ENCODE measurements around the gene CAMK1D. TPM values are rescaled to one million over a fixed set of nuclear protein-coding genes. Genes with fewer than 3 reads are reported as not detected.

Gene CAMK1D
- total RNA-seq, 1 donor from 2014 or later: 2.3 TPM

DNA sequence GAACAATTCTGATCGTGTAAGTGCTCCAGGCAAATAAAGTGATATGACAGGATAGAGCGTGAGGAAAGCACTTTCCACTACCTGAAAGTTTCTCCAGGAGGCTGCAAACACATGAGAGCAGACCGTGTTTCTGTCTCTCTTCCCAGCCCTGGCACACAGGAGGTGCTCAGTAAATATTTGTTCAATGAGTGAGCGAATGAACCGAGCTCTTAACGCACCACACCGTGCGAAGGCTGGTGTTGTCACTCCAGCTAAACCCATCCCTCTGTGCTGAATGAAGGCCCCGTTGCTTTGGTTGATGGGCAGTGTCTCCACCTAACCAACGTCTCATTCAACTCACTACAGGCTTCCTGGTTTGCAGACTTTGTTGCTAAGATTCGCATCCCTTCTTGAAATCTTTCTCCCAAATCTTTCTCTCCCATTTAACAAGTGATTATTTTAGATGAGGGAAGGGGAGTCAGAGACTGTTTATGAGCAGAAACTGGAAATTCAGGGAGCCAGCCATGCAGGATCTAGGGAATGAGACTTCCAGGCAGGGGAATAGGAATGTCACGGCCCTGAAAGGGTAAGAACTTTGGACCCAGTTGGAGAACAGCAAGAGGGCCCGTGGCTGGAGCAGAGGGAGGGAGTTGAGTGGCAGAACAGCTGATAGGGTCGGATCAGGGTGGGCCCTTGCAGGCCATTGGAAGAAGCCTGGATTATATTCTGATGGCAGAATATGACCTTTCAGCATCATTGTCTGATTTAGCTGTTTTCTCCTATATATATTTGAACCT, 282.6 kb downstream of the CAMK1D start:
- TF ChIP-seq, protein P1, sequence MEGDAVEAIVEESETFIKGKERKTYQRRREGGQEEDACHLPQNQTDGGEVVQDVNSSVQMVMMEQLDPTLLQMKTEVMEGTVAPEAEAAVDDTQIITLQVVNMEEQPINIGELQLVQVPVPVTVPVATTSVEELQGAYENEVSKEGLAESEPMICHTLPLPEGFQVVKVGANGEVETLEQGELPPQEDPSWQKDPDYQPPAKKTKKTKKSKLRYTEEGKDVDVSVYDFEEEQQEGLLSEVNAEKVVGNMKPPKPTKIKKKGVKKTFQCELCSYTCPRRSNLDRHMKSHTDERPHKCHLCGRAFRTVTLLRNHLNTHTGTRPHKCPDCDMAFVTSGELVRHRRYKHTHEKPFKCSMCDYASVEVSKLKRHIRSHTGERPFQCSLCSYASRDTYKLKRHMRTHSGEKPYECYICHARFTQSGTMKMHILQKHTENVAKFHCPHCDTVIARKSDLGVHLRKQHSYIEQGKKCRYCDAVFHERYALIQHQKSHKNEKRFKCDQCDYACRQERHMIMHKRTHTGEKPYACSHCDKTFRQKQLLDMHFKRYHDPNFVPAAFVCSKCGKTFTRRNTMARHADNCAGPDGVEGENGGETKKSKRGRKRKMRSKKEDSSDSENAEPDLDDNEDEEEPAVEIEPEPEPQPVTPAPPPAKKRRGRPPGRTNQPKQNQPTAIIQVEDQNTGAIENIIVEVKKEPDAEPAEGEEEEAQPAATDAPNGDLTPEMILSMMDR (IDR thresholded peaks at IDR 0.05; ENCODE audit: insufficient read depth, low read length, poor library complexity, severe bottlenecking): no peak
- no peak overlapping the region for H3K4me3 ChIP-seq (ENCODE audit: low read depth, low read length)
- no peaks in the 10 kb centered on the region for H3K36me3 ChIP-seq (ENCODE audit: control insufficient read depth, insufficient read depth, low read length)
- DNase-seq (ENCODE audit: low read depth): no peak
- H3K27me3 ChIP-seq (ENCODE audit: control insufficient read depth, insufficient read depth, low read length): no peaks in the 10 kb centered on the region

DNA sequence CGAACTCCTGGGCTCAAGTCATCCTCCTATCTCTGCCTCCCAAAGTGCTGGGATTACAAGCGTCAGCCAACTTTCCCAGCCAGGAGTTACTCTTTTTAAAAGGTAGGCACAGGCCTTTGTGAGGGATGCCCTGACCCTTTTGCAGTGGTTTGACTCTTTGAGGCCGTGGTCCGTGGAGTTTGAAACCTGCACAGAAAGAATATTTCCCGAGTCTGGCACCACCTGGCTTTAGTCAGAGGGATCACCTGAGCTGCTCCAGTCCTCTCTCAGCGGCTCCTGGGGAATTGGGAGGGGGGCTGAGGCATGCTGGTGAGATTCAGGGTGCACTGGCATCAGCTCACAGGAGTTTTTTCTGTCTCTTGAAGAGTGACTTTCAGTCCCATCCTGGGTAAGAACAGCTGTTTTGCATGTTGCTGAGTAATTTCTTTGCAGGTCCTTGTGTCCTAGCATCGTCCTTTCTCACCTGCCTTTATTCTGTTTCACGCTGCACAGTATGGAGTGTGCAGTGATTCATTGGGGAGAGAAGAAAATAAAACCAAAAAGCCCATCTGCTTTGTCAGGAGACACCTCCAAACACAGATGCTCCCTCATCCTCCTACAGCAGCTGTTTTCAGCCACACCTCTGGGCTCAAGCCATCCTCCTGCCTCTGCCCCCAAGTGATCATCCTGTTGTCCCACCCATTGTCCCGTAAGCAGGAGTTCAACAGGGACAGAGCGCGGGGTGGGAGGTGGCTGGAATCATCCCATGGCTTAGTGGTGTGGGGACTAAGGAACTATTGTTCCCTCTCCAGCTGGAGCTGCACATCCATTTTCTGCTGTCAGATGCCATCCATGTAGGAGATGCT, 284.7 kb downstream of the CAMK1D start:
- DNase-seq (ENCODE audit: low read depth): no peak
- Histone ChIP-seq H3K27me3 (ENCODE audit: control insufficient read depth, insufficient read depth, low read length) (no peaks in the 10 kb centered on the region), H3K36me3 (ENCODE audit: control insufficient read depth, insufficient read depth, low read length) (no peaks in the 10 kb centered on the region), H3K4me3 (ENCODE audit: low read depth, low read length) (no peak overlapping the region)
- TF ChIP-seq, protein P1 (IDR thresholded peaks at IDR 0.05; ENCODE audit: insufficient read depth, low read length, poor library complexity, severe bottlenecking): no peak

DNA sequence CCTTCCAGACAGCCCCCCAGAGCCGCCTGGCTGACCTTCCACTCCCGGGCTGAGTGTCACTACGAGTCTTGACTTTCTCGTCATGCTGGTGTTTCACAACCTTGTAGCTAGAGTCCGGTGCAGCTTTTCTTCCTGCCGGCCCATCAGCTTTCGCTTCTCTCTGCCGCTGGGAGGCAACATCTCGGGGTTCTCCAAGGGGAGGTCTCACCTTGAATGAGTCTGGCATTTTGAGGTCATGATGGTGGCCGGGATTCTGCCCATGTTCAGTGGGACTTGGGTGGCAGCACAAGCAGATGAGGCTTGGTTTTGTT, 285.2 kb downstream of the CAMK1D start:
- H3K27me3 ChIP-seq (ENCODE audit: control insufficient read depth, insufficient read depth, low read length): no peaks in the 10 kb centered on the region
- no peak for DNase-seq (ENCODE audit: low read depth)
- H3K4me3 ChIP-seq (ENCODE audit: low read depth, low read length): no peak overlapping the region
- TF ChIP-seq, protein P1 (IDR thresholded peaks at IDR 0.05; ENCODE audit: insufficient read depth, low read length, poor library complexity, severe bottlenecking): no peak
- no peaks in the 10 kb centered on the region for H3K36me3 ChIP-seq (ENCODE audit: control insufficient read depth, insufficient read depth, low read length)

DNA sequence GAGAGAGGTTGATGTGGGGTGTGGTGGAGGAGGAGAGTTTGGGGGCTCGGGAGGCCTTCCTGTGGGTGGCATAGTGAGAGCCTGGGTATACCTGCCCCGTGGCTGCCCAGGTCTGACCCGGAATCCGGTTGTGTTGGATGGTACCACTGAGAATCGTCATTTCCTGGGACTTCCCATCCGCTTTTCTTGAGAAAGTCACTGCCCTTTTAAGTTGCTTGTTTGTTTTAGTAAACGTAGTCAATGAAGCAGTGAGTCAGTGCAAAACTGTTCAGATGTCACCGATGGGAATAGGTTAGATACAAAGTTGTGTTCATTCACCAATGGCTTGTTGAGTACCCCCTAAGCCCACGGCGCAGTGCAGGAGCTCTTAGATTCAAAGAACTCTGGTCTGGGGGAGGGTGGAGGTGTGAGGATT, 285.8 kb downstream of the CAMK1D start:
- no peaks in the 10 kb centered on the region for H3K27me3 ChIP-seq (ENCODE audit: control insufficient read depth, insufficient read depth, low read length)
- H3K36me3 ChIP-seq (ENCODE audit: control insufficient read depth, insufficient read depth, low read length): no peaks in the 10 kb centered on the region
- TF ChIP-seq, protein P1 (IDR thresholded peaks at IDR 0.05; ENCODE audit: insufficient read depth, low read length, poor library complexity, severe bottlenecking): no peak
- no peak overlapping the region for H3K4me3 ChIP-seq (ENCODE audit: low read depth, low read length)
- peak; percentile 16 for DNase-seq (ENCODE audit: low read depth)

DNA sequence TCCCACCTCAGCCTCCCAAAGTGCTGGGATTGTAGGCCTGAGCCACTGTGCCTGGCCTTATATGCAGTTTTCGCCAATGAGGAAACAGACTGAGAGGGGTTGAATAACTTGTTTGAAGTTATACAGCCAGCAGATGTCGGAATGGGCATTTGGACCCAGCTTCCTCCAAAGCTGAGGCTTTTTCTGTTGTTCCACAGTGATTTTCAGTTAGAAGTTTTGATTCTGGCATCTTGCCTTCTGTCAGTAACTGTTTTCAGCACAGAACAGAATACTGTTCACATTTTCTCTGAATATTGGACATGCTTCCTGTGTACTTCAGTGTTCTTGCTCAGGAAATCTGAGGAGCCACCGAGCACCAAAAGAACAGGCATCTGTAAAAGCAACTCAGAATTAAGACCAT, 287.2 kb downstream of the CAMK1D start:
- H3K4me3 ChIP-seq (ENCODE audit: low read depth, low read length): no peak overlapping the region
- H3K27me3 ChIP-seq (ENCODE audit: control insufficient read depth, insufficient read depth, low read length): no peaks in the 10 kb centered on the region
- H3K36me3 ChIP-seq (ENCODE audit: control insufficient read depth, insufficient read depth, low read length): no peaks in the 10 kb centered on the region
- TF ChIP-seq, protein P1 (IDR thresholded peaks at IDR 0.05; ENCODE audit: insufficient read depth, low read length, poor library complexity, severe bottlenecking): no peak
- DNase-seq (ENCODE audit: low read depth): no peak

Data from kidney epithelial cell (primary cell).